Fibroblast of peridontal ligament (primary cell): ENCODE measurements around the gene PJA2.

Source experiments
- DNase-seq: peaks from one replicate; pipeline ENCODE4 v3.0.0-alpha.2; 2010; ENCODE audit errors: extremely low read depth

The PJA2 gene

GRCh38 chr5:109408991-109409843 is 557 bp downstream of the PJA2 start:
- peak; percentile 62 for DNase-seq

- DNase-seq: no peak
These were observed 1.9 kb downstream of the PJA2 start for GRCh38 chr5:109407913-109408312.

GRCh38 chr5:109406719-109407118 is 3.1 kb downstream of the PJA2 start:
- no peak for DNase-seq

- no peak for DNase-seq
These were observed 5.3 kb downstream of the PJA2 start for GRCh38 chr5:109404428-109404960.

- no peak for DNase-seq
These were observed 6.3 kb downstream of the PJA2 start for GRCh38 chr5:109403469-109403868.

- no peak for DNase-seq
These were observed 10.5 kb downstream of the PJA2 start for GRCh38 chr5:109399092-109399759.

DNA sequence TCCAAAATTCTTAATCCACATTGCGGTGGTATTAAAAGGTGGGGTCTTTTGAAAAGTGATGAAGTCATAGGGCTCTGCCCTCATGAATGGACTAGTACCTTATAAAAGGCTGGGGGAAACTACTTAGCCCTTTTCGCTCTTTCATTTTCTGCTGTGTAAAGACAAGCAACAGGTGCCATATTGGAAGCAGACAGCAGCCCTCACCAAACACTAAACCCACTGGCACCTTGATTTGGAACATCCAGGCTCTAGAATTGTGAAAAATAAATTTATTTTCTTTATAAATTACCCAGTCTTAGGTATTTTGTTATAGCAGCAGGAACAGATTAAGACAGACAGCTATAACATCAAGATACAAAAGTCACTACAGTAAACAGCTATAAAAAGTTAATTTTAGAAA is 12.8 kb downstream of the PJA2 start:
- no peak for DNase-seq

- no peak for DNase-seq
These were observed 15.0 kb downstream of the PJA2 start for GRCh38 chr5:109394806-109395205.

DNA sequence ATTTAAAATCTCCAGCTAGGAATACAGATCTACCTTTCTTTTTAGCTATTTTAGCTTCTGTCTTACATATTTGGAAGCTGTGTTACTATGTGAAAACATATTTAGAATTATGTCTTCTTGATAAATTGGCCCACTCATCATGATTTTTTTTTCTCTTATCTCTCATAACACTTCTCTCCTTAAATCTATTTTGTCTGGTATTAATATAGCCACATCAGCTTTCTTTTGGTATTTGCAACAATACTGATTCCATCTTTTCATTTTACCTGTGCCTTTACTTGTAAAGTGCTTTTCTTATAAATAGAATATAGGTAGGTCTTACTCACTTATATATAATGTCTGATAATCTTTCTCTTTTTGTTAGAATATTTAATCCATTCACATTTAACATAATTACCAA is 19.6 kb downstream of the PJA2 start:
- DNase-seq: no peak

DNA sequence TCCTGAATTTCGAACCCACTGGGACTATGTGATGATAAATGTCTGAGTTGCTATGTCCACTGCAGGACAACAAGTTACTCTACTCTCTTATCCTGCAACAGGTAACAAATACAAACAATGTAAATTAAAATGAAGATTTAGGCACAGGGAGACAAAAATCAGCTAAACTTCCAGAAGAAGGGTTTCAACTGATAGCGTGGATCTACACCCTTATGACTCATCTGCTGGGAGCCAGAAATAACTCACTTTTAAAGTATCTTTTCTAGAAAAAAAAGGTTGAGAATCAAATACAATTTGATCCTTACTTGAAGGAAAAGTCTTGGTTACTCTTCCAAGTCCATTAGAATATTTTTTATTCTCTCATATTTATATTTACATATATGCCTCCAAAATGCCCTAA is 21.4 kb downstream of the PJA2 start:
- peak; percentile 28 for DNase-seq

DNA sequence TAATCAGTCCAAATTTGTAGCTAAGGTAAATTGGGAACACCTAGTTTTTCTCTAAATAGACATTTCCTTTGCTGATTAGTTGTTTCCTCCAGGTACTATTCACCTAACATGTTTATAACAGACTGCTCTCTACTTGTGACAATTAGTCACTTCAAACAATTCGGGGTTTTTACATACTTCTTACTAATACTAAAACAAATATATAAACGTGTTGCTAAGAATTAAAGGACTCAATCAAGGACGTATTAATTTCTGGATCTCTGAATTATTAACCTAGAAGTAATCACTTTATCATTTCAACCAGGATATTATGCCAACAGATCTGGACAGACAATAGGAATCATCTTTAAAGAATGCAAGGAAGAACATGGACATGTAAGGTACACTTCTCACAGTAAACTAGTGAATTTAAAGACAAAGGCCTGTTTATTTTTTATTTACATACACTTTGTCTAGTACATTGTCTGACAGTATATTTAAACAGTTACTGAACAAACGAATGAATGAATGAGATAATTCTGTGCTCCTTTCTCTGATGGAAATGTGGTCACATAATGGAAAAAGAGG is 22.3 kb downstream of the PJA2 start:
- no peak for DNase-seq

DNA sequence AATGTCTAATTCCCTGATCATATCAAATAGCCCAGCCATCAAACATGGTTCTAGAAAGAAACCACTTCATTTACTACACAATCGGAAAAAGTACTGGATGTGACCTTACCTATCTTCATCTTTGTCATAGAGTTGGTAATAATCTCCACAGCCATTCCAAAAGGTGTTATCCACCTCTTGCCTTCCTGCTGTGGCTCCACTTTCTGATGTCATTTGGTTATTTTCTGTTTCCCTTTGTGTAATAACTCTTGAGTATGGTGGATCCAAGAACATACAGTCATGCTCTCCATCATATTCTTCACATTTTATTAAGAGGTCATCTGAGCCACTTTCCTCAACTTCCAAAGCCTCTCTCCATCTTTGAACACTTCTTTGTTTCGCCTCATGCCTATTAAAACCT is 31.7 kb downstream of the PJA2 start:
- no peak for DNase-seq

DNA sequence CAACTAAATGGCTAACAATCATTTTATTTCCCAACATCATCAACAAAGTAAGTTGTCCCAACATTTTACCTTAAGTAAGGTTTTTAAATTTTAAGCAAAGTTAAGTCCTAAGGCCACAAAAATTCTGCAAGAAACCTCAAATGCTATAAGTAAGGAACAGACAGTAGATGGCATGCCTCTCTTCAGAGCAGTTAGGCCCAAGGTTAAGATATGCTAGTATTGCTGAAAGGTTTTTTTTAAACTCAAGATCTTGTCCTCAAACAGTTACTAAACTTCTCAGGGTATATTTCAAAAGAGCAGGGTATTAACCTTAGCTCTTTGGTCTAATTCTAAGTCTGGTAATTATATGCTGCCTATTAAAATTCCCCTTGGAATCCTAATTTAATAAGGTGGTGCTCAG is 35.1 kb downstream of the PJA2 start:
- DNase-seq: peak; percentile 42

- no peak for DNase-seq
These were observed 35.8 kb downstream of the PJA2 start for GRCh38 chr5:109373932-109374331.

DNA sequence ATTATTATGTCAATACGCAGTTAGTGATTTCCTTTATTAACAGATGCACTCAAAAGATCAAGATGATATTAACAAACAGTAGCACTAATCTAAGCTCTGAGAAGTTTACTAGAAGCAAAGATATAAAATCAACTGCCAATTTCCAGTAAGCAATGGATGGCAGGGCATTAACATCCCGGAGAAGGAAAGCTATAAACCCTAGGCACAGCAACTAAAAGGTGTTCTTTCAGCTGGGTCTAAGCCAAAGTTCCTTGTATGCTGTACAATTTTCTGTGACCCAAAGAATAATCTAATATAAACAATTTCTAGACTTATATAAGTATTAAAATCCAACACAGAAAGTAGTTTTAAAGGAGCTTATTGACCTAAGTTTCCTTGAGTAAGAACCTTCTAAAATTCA is 39.4 kb downstream of the PJA2 start:
- no peak for DNase-seq

DNA sequence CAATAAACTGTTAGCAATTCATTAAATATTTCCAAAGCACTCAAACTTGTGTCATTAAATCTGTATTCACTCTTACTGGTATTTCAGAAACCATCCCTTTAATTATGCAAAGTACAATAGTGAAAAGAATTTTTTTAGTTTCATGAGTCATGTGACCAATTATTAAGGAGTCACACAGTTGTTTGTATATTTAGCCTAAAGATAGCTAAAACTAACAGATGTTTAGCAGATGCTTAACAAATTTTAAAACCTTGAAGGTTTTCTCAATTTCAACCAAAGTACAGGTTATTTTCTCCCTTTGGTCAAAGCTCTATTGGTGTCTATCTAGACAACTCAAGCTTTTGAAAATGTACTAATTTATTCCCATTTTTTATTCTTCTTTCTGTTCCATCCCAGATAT is 44.1 kb downstream of the PJA2 start:
- DNase-seq: no peak

- no peak for DNase-seq
These were observed 44.8 kb downstream of the PJA2 start for GRCh38 chr5:109364977-109365376.

GRCh38 chr5:109359642-109360041 is 50.1 kb downstream of the PJA2 start:
- no peak for DNase-seq

DNA sequence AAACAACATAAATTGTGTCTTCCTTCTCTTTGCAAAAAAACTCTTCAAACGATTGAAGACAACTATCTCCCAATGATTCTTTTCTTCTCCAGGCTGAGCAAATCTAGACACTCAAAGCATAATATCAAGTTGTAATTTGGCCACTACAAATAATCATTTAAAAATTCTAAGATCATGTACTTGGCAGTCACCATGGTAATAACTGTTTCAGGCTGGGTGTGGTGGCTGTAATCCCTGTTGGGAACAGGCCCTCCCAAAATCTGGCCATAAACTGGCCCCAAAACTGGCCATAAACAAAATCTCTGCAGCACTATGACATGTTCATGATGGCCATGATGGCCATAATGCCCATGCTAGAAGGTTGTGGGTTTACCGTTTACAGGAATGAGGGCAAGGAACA is 52.0 kb downstream of the PJA2 start:
- no peak for DNase-seq

DNA sequence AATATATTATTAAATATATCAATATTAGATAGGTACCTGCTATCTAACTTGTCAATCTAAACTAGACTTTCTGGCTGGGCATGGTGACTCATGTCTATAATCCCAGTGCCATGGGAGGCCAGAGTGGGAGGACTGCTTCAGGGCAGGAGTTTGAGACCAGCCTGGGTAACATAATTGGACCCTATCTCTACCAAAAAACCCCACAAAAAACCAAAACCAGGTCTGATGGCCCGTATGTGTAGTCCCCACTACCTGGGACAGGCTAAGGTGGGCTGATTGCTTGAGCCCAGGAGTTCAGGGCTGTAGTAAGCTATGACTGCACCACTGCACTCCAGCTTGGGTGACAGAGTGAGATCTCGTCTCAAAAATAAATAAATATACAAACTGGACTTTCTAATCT is 55.0 kb downstream of the PJA2 start:
- DNase-seq: no peak

- no peak for DNase-seq
These were observed 57.5 kb downstream of the PJA2 start for GRCh38 chr5:109351988-109352864.
